Muscle of back (tissue), 11 donors: ENCODE data around the gene LPIN1. TPM values are rescaled to one million over a fixed set of nuclear protein-coding genes. Genes with fewer than 3 reads are reported as not detected.
"Not testable (repeated sequence)": the region's sequence is repeated elsewhere in the genome, so short reads cannot be mapped to it uniquely, and the experiment has no call there.

Experiments used
- DNase-seq, 3 donors: peaks; one replicate each; pipeline versions ENCODE4 v3.0.0 to v3.0.0-alpha.2; 2013
- polyA plus RNA-seq, 10 donors: library from polyadenylated mRNA; unstranded; fragments of 120-200 nt; gene quantifications; one replicate each; pipeline ENCODE4 v1.2.1, GENCODE V29; 2013; ENCODE audit not compliant: insufficient read length in 10 of 10

Gene LPIN1
- polyA plus RNA-seq, 10 donors: 10.8 to 23.2 (median 16.6) TPM

DNA sequence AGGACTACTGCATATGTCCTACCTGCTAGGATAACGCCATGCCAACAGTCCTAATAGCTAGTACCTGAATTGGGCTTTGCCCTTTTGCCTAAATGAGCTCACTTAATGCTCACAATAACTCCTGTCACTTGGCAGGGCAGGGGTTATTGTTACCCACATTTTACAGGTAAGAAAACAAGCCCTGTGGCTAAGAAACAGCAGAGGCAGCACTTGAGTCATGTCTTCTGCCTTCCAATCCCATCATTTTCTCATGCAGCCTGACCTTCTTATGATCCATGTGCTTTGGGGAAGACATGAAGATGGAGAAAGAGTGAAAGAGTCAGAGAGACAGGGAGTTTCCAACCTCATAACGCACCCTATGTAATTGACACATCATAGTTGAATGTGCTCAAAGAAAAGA, 33.6 kb upstream of the LPIN1 start:
- DNase-seq: no peak

DNA sequence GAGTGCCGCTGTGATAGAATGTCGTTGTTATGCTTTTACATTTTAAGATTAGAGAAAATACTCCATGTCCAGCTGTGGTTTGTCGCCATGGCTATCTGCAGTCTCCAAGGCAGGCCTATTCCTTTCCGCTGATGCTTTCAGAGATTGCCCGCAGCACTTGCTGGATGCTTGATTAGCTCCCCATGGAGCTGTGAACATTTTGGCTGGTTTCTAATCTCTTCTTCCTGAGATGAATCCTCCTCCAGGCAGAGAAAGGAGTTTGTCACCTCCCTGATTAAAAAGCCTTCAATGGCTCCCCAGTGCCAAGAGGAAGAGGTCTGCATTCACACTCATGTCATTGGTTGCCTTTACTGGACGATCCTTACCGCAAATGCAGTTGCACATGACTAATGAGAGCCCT, 32.6 kb upstream of the LPIN1 start:
- DNase-seq: no peak

DNA sequence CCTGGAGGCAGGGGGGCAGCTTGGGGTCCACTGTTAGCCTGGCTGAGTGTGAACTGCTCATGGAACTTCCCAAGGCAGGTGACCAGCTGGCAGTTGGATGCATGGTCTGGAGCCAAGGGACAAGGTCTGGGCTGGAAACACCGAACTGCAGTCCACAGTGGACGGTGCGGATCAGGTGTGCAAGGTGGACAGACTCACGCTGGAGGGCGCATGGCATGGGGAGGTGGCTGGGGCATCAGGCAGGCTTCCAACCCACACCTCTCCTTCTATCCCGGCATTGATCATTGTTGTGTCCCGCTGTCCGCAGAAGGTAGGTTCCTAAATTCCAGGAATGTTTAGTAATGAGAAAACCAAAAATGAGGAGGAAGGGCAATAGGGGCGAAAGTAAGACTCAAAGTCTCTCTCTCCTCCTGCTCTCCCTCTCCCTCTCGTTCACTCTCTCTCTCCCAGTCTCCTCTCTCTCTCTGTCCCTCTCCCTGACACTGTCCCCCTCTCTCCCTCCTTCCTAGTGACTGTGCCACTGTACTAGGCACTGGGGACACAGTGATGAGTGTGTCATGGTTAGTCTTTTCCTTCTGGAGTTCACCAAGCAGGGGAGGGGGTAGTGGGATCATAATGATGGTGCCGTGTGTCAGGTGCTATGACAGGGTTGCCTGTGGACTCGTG, 30.3 kb upstream of the LPIN1 start:
- no peak for DNase-seq

- DNase-seq: peak in 1 of 3 donors; percentile 37
Observed at GRCh38 chr2:11716689-11717321, 29.6 kb upstream of the LPIN1 start.

DNA sequence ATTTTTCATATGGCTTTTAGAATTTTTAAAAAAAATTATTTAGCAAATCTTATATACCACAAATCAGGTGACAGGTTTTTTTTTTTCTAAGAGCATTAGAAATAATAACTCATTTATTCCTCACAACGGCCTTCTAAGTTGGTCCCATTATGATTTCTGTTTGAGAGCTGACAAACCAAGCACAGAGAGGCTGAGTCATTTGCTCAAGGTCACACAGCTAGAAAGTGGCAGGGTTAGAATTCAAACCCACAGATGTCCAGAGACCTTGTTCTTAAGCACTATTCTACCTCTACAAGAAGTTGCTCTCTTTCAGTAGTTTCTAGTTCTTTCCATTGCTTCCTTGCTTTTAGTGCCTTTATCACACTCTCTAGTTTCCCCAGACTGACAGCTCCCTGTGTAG, 28.8 kb upstream of the LPIN1 start:
- DNase-seq: no peak

- no peak for DNase-seq
Observed at GRCh38 chr2:11718606-11719005, 27.8 kb upstream of the LPIN1 start.

DNA sequence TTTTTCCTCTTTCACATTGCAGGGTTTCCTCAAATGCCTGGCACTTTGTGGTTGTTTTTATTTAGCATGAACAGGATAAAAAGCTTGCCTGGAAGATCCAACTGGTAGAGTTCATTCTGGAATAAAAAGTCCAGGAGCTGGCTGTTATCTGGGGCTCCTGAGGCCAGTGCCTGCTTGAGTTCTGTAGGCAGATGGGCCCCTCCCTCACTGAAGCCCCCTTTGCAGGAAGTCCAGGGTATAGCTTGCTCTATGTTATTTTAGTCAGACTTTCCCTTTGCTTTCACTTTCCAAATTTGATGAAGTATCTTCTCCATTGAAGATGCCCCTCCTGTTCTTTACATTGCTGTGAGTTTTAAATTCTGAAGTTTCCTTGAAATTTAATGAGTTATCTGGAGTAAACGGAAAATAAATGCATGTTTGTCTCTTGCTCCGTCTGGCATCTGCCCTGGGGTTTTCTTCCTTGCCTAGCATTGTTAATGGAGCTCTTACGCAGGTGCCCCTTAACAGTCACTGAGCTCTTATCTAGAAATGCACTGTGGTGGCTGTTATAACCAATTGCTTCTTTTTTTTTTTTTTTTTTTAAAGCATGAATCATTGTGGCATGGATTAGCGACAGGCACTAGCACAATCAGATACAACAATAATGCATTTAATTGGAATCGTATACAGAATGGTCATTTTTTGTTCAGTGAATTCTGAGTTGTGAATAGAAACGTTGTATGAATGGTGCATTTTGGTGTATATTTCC, 27.0 kb upstream of the LPIN1 start:
- no peak for DNase-seq

DNA sequence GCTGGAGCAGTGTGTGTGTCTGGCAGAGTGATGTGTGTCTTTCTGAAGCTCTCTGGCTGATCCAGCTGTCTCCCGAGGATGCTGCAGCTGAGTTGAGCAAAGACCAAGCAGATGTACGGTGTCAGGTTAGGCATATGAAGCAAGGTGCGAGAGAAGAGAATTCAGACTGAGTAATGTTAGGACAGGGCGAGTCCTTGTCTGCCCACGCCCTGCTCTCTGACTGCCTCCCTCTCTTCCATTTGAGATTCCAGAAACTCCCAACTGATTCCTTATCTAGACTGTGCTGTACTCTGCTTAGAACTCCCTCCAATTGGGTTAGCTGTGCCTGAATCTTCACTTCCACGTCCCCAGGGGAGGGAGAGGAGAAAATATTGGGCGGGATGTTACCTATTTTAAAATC, 25.7 kb upstream of the LPIN1 start:
- no peak for DNase-seq

- DNase-seq: no peak
Observed at GRCh38 chr2:11722292-11723060, 24.0 kb upstream of the LPIN1 start.

- DNase-seq: no peak
Observed at GRCh38 chr2:11723061-11723371, 23.4 kb upstream of the LPIN1 start.

DNA sequence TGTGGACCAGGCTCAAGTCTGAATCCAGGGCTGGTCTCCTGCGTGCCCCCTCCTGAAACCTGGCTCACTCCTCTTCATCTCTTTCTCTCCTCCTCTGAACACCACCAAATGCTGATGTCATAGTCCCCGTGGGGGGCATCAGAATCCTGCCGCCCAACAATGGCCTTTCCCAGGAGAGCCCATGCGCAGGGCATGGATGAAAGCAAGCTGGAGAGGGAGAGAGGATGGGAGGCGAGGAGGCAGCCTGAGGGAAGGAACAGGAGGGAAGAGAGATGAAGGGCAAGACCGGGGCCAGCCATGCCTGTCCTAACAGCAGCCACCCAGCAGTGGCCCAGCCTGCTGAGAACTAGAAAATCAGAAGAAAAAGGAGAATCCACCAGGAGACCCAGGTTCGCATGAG, 22.3 kb upstream of the LPIN1 start:
- DNase-seq: no peak

DNA sequence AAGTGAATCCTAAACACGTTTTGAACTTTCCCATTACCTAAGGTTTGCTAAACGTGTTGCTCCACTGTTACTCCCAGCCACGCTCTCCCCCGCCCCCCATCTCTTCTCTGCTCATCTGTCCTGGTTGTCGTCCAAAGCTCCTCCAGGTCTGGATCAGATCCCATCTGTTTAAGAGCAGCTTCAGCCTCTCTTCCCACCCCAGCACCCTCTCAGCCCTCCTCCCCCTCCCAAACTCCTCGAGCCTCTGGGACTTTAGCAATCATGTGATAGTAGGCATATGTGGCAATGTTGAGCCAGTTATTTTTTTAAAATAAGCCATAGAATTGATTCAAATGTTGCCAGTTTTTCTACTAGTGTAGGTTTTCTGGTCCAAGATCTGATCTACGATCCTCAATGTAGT, 20.0 kb upstream of the LPIN1 start:
- DNase-seq: peak in 1 of 3 donors; percentile 54

GRCh38 chr2:11729362-11730212, 16.8 kb upstream of the LPIN1 start:
- DNase-seq: no peak

DNA sequence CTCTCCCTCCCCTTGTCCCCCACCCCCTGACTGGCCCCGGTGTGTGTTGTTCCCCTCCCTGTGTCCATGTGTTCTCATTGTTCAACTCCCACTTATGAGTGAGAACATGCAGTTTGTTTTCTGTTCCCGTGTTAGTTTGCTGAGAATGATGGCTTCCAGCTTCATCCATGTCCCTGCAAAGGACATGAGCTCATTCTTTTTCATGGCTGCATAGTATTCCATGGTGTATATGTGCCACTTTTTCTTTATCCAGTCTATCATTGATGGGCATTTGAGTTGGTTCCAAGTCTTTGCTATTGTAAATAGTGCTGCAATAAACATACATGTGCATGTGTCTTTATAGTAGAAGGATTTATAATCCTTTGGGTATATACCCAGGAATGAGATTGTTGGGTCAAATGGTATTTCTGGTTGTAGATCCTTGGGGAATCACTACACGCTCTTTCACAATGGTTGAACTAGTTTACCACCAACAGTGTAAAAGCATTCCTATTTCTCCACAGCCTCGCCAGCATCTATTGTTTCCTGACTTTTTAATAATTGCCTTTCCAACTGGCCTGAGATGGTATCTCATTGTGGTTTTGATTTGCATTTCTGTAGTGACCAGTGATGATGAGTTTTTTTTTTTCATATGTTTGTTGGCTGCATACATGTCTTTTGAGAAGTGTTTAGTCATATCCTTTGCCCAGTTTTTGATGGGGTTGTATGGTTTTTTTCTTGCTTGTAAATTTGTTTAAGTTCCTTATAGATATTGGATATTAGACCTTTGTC, 15.0 kb upstream of the LPIN1 start:
- DNase-seq: not testable (repeated sequence)

DNA sequence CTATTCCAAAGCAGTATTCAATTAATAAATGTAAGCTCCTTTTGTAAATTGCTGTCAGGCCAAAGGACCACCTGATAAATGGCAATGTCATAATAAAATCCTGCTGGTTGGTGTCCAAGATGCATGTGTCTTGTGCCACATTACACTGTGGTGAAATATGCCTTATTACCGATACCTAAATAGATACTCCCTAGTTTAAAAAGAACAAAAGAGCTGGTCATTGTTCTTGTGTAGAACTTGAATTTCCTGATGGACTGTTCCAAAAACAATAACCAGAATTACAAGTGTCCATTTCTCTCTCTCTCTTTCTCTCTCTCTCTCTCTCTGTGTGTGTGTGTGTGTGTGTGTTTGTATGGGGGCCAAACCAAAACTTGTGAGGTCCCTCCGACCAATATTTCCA, 13.8 kb upstream of the LPIN1 start:
- DNase-seq: no peak

- DNase-seq: not testable (repeated sequence)
Observed at GRCh38 chr2:11737852-11738251, 8.6 kb upstream of the LPIN1 start.

DNA sequence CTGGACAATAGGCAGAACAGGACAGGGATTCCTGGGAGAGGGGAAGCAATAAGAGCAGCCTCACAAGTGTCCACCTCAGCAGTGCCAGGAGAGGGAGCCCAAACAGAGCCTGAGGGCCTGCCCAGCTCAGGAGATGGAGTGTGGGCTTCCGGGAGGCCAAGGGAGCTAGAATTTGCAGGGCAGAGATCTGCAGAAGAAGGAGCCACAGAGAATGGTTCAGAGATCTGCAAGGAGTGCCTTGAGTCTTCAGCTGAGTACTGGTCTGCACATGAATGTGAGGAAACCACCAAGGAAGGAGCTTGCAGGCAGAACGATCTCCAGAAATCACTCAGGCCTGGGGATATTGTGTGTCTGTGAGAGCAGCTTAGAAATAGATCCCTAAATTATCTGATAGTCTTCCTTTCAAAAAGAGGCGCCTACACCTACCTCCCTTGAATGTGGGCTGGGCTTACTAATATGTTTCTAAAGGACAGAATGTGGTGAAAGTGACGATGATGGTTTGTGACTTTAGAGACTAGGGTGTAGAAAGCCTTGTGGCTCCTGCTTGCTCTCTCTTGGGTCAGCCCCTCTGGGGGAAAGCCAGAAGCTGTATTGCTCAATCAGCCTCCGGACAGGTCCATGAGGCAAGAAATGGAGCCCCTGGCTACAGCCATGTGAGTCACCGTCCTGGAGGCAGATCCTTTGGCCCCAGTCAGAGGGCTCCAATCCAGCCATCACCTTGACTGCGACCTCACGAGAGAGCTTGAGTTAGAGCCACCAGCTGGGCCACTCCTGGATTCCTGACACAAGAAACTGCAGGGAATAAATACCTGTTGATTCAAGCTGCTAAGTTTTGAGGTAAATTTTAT, 7.6 kb upstream of the LPIN1 start:
- peak in 2 of 3 donors; percentile 18 to 47 for DNase-seq

GRCh38 chr2:11740723-11741122, 5.7 kb upstream of the LPIN1 start:
- no peak for DNase-seq

DNA sequence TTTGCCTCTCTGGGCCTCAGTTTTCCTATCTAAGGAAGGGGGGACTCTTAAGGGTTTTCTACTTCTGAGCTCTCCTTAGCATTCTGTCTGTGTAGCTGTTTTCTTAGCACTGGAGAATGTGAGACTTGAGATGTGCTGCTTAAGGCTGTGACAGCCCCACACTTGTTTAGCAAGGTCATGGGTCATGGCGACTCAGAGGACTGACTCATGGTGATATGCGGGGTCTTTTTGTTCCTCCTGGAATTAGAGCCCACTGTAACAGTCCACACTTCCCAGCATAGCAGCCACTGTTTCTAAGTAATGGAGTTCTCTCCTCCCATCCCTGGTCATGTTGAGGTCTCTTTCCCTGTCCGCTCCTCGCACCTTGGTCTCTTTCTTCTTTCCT, 4.1 kb upstream of the LPIN1 start:
- no peak for DNase-seq
